OCI-LY3 (cell line): Measurements from ENCODE around the gene MRPS31.

Experiments
- EZH2phosphoT487 ChIP-seq: fragments of 200-600 bp; shearing (Covaris generic); IDR thresholded peaks from 2 replicates; pipeline ENCODE4 v1.6.1; 2018; ENCODE audit warnings: antibody characterized with exemption, mixed run types, low read depth
- TF ChIP-seq, protein P1 (sequence below): fragments of 200-600, 300-600 bp; sonication (generic); IDR thresholded peaks from 2 replicates; pipeline ENCODE4 v1.5.1; 2014; ENCODE audit warnings: antibody characterized with exemption, low read length, low read depth

DNA sequence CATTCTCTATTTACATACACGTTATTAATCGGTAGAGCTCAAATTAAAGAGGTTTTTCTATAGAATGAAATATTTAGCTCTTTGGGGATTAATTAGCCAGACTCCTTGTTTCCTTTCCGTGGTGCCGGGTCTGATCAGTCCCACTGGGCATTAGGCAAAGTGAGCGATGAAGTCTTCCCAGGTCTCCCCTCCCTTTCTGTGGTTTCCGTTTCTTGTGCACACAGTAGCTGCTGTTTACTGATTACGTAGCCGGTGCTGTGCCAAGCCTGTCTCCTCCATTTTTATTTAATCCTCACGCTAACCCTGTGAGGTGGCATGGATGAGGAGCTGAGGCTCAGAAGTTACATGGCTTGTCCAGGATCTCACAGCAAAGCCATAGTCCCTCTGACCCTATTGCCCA is 27.4 kb upstream of the MRPS31 start:
- TF ChIP-seq, protein P1, sequence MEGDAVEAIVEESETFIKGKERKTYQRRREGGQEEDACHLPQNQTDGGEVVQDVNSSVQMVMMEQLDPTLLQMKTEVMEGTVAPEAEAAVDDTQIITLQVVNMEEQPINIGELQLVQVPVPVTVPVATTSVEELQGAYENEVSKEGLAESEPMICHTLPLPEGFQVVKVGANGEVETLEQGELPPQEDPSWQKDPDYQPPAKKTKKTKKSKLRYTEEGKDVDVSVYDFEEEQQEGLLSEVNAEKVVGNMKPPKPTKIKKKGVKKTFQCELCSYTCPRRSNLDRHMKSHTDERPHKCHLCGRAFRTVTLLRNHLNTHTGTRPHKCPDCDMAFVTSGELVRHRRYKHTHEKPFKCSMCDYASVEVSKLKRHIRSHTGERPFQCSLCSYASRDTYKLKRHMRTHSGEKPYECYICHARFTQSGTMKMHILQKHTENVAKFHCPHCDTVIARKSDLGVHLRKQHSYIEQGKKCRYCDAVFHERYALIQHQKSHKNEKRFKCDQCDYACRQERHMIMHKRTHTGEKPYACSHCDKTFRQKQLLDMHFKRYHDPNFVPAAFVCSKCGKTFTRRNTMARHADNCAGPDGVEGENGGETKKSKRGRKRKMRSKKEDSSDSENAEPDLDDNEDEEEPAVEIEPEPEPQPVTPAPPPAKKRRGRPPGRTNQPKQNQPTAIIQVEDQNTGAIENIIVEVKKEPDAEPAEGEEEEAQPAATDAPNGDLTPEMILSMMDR: no peak
- no peak for TF ChIP-seq EZH2phosphoT487
